Coronary artery (tissue), 2 donors: ENCODE results near the gene FLT1.

Experiments
- DNase-seq: peaks from one replicate; pipeline ENCODE4 v3.0.0-alpha.2; 2017; ENCODE audit warnings: low spot score
- H3K27ac ChIP-seq, 2 donors: fragments of 200-600 bp; sonication (generic); one replicate each; pipeline ENCODE4 v1.5.1; 2016 to 2019
- H3K4me3 ChIP-seq: fragments of 200-600 bp; sonication (generic); 2 replicates; pipeline ENCODE4 v1.5.1; 2016; ENCODE audit warnings: mild to moderate bottlenecking, moderate library complexity
- CTCF ChIP-seq: fragments of 200-600 bp; sonication (generic); IDR thresholded peaks from one replicate; pipeline ENCODE4 v1.5.1; 2019; ENCODE audit warnings: antibody characterized with exemption

FLT1 gene

GRCh38 chr13:28409648-28410047, 85.3 kb downstream of the FLT1 start:
- no peak for DNase-seq
- Histone ChIP-seq H3K4me3 (no peak overlapping the region), H3K27ac (no peak overlapping the region)
- TF ChIP-seq CTCF: no peak

- no peak for TF ChIP-seq CTCF
- H3K4me3 ChIP-seq: no peak overlapping the region
- no peak overlapping the region for H3K27ac ChIP-seq
- no peak for DNase-seq
Observed at GRCh38 chr13:28408863-28409262, 86.1 kb downstream of the FLT1 start.

- TF ChIP-seq CTCF: no peak
- Histone ChIP-seq H3K4me3 (no peak overlapping the region), H3K27ac (peak overlapping the region in 1 of 2 donors; percentile 22)
- no peak for DNase-seq
Observed at GRCh38 chr13:28408235-28408848, 86.6 kb downstream of the FLT1 start.

- H3K27ac ChIP-seq: no peak overlapping the region
- no peak overlapping the region for H3K4me3 ChIP-seq
- TF ChIP-seq CTCF: no peak
- DNase-seq: no peak
Observed at GRCh38 chr13:28406733-28407266, 88.1 kb downstream of the FLT1 start.

- no peak for DNase-seq
- Histone ChIP-seq H3K27ac (no peak overlapping the region), H3K4me3 (no peak overlapping the region)
- TF ChIP-seq CTCF: no peak
Observed at GRCh38 chr13:28402057-28402381, 92.9 kb downstream of the FLT1 start.

GRCh38 chr13:28401303-28402056, 93.4 kb downstream of the FLT1 start:
- no peak for DNase-seq
- H3K4me3 ChIP-seq: no peak overlapping the region
- H3K27ac ChIP-seq: no peak overlapping the region
- TF ChIP-seq CTCF: no peak

- DNase-seq: no peak
- no peak for TF ChIP-seq CTCF
- Histone ChIP-seq H3K27ac (no peak overlapping the region), H3K4me3 (no peak overlapping the region)
Observed at GRCh38 chr13:28396053-28396452, 98.9 kb downstream of the FLT1 start.
